RWPE2 (cell line): ENCODE measurements around the gene RILP.
"Not testable (repeated sequence)": the region's sequence is repeated elsewhere in the genome, so short reads cannot be mapped to it uniquely, and the experiment has no call there.

Source experiments
- ATAC-seq: fragments of 200-7000 bp; cut with Tn5 transposase; 3 replicates; pipeline ENCODE4 v1.9.1; 2021; ENCODE audit warnings: low read depth
- DNase-seq: peaks from one replicate; pipeline ENCODE4 v3.0.0-alpha.2; 2020; ENCODE audit warnings: low spot score
- H3K27ac ChIP-seq: fragments of 450-650 bp; 2 replicates; pipeline ENCODE4 v1.5.1; 2017; ENCODE audit warnings: mild to moderate bottlenecking; ENCODE audit not compliant: poor library complexity, severe bottlenecking
- H3K27me3 ChIP-seq: fragments of 250-450 bp; sonication (Bioruptor Pico); 2 replicates; pipeline ENCODE4 v1.5.1; 2021; ENCODE audit warnings: mild to moderate bottlenecking, moderate library complexity; ENCODE audit not compliant: insufficient read depth, poor library complexity, severe bottlenecking
- H3K36me3 ChIP-seq: fragments of 250-450 bp; sonication (Bioruptor Pico); 2 replicates; pipeline ENCODE4 v1.5.1; 2020; ENCODE audit warnings: low read depth, mild to moderate bottlenecking, moderate library complexity
- H3K4me1 ChIP-seq: fragments of 250-450 bp; sonication (Bioruptor Pico); 2 replicates; pipeline ENCODE4 v1.5.1; 2021; ENCODE audit warnings: mild to moderate bottlenecking, moderate library complexity; ENCODE audit not compliant: insufficient read depth, poor library complexity, severe bottlenecking
- H3K4me3 ChIP-seq: fragments of 250-450 bp; sonication (Bioruptor Pico); 2 replicates; pipeline ENCODE4 v1.5.1; 2021; ENCODE audit warnings: mild to moderate bottlenecking, moderate library complexity; ENCODE audit not compliant: severe bottlenecking
- H3K9me3 ChIP-seq: fragments of 250-450 bp; sonication (Bioruptor Pico); 2 replicates; pipeline ENCODE4 v1.5.1; 2021; ENCODE audit warnings: mild to moderate bottlenecking, moderate library complexity; ENCODE audit not compliant: severe bottlenecking
- CTCF ChIP-seq: fragments of 450-650 bp; IDR thresholded peaks from one replicate; pipeline ENCODE4 v1.5.1; 2017; ENCODE audit warnings: mild to moderate bottlenecking, moderate library complexity; ENCODE audit not compliant: poor library complexity, severe bottlenecking

RILP gene

GRCh38 chr17:1649844-1650501, at the start of gene RILP:
TSS of gene RILP (minus strand) at chr17:1649866. CDS start at chr17:1649804, 62 bp downstream.
- peak; percentile 53 for ATAC-seq
- Histone ChIP-seq H3K4me3 (peak within 1 kb of the TSS; percentile 44), H3K27me3 (no peaks in the 10 kb centered on the region), H3K36me3 (peaks cover 44% of the 10 kb centered on the region), H3K9me3 (no peaks in the 10 kb centered on the region), H3K27ac (peak within 1 kb of the TSS; percentile 82), H3K4me1 (peaks cover 1% of the 10 kb centered on the region)
- TF ChIP-seq CTCF, result no peak
- no peak for DNase-seq

- Histone ChIP-seq H3K27ac (no peak overlapping the region), H3K4me1 (no peaks in the 10 kb centered on the region), H3K36me3 (no peaks in the 10 kb centered on the region), H3K4me3 (no peak overlapping the region), H3K9me3 (no peaks in the 10 kb centered on the region), H3K27me3 (no peaks in the 10 kb centered on the region)
- DNase-seq, result no peak
- ATAC-seq, result no peak; the same call in 2 of the 3 replicates
- no peak for TF ChIP-seq CTCF
These were observed 48.0 kb upstream of the RILP start for GRCh38 chr17:1697681-1698080.

- no peaks in the 10 kb centered on the region for H3K9me3 ChIP-seq
- TF ChIP-seq CTCF, result no peak
- no peak overlapping the region for H3K4me3 ChIP-seq
- no peak for DNase-seq
- no peaks in the 10 kb centered on the region for H3K36me3 ChIP-seq
- H3K4me1 ChIP-seq, result no peaks in the 10 kb centered on the region
- no peaks in the 10 kb centered on the region for H3K27me3 ChIP-seq
- no peak for ATAC-seq
- no peak overlapping the region for H3K27ac ChIP-seq
These were observed 45.7 kb upstream of the RILP start for GRCh38 chr17:1695365-1695764.

- ATAC-seq, result no peak
- no peaks in the 10 kb centered on the region for H3K36me3 ChIP-seq
- no peak overlapping the region for H3K4me3 ChIP-seq
- no peak for TF ChIP-seq CTCF
- no peaks in the 10 kb centered on the region for H3K27me3 ChIP-seq
- DNase-seq, result no peak
- no peaks in the 10 kb centered on the region for H3K9me3 ChIP-seq
- no peaks in the 10 kb centered on the region for H3K4me1 ChIP-seq
- no peak overlapping the region for H3K27ac ChIP-seq
These were observed 43.7 kb upstream of the RILP start for GRCh38 chr17:1693339-1693738.

- DNase-seq (no peak), ATAC-seq (no peak)
- H3K9me3 ChIP-seq, result no peaks in the 10 kb centered on the region
- H3K4me3 ChIP-seq, result no peak overlapping the region
- no peak overlapping the region for H3K27ac ChIP-seq
- peaks cover 10% of the 10 kb centered on the region for H3K4me1 ChIP-seq
- H3K36me3 ChIP-seq, result no peaks in the 10 kb centered on the region
- H3K27me3 ChIP-seq, result no peaks in the 10 kb centered on the region
- no peak for TF ChIP-seq CTCF
These were observed 41.0 kb upstream of the RILP start for GRCh38 chr17:1690544-1691221.

GRCh38 chr17:1688405-1688804, 38.7 kb upstream of the RILP start:
- not testable (repeated sequence) for ATAC-seq, H3K27ac ChIP-seq, DNase-seq, H3K4me3 ChIP-seq, H3K27me3 ChIP-seq, H3K36me3 ChIP-seq, H3K9me3 ChIP-seq
- H3K4me1 ChIP-seq, result peaks cover 11% of the 10 kb centered on the region
